Measurements from ENCODE around the gene KRTAP22-1. TPM values are rescaled to one million over a fixed set of nuclear protein-coding genes. Genes with fewer than 3 reads are reported as not detected.

The KRTAP22-1 gene
- not detected in 2 replicates for total RNA-seq

DNA sequence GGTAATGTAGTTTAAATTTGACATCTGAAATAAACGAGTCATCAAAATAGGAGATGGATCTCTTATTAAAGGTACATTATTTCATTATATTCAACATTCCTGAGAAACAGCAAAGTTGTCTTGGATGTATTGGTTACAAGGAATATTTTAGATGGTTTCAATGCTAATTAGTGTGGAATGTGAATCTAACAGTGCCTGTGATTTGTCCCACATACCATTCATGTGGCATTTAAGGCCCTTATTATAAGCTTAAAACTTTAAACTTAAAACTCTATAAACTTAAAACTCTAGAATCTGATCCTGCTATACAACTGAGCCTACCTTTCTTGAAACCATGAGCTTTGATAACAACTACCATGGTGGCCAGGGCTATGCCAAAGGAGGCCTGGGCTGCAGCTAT lies at the start of gene KRTAP22-1:
KRTAP22-1 (plus strand) TSS at position 301 of the 400 bp plus-strand sequence.
- intact Hi-C loops (cut with micrococcal nuclease), result no loop called here

DNA sequence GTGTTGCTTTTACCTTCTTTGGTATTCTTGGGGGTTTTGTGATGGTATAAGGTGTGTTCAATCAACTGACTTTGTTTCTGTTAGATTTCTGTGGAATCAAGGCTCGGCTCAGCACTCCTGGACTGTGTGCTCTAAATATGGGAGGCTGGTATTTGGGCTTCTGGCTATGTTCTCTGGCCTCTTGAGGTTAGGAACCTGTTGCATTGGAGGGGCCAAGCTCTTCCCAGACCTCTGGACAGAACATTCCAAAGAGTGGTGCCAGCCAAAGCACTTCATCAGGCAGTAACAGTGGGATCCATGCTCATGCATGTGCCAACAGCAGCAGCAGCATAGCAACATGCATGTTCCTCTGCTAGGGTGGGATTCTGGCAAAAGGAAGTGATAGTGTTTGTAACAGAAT lies 48.1 kb upstream of the KRTAP22-1 start:
- intact Hi-C loops (cut with micrococcal nuclease), result no loop called here

DNA sequence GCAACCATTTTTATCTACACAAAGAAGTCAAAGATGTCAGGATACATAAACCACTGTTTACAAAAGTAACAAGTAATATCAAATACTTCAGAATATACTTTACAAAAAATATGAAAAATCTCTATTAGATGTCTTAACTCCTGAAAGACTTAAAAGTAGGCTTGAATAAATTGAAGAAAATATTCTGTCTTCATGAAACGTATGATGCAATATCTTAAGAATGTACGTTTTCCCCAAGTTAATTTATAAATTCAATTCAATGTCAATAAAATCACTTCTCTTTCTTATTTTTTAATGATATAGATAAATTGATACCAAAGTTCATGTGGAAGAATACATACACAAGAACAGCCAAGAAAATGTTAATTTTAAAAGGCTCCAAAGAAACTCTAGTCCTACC lies 45.8 kb upstream of the KRTAP22-1 start:
- intact Hi-C loops (cut with micrococcal nuclease), result no loop called here

DNA sequence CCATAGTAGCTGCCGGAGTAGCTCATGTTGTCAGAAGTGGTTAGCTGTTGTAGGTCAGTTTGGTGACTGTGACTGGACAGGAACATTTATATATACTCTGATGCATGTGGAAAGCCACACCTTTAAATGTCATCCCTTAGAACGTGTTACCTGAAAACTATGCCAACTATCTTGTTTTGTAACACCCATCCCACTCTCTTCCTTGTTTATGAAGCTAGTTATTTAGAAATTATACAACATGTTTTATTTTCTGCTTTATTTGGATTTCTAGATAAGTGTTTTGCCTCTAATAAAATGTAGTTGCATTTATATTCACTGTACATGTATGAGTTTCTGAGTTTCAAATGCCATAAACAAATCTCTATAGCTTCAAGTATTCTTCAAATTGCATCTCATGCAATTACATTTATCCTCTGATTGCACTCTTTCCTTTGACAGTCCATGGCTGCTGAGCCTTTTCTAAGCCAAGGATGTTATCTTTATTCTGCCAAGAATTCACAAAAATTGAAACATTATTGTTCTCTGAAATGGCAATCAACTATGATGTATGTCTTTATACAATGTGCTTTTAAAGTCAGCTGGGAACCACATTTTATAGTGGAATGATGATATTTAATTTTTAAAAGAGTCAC lies 39.5 kb upstream of the KRTAP22-1 start, which contains the start of gene KRTAP19-7:
KRTAP19-7 (minus strand) TSS at position 51 of the 632 bp plus-strand sequence; CDS start at position 26, 25 bp downstream.
- intact Hi-C loops (cut with micrococcal nuclease), result no loop called here

DNA sequence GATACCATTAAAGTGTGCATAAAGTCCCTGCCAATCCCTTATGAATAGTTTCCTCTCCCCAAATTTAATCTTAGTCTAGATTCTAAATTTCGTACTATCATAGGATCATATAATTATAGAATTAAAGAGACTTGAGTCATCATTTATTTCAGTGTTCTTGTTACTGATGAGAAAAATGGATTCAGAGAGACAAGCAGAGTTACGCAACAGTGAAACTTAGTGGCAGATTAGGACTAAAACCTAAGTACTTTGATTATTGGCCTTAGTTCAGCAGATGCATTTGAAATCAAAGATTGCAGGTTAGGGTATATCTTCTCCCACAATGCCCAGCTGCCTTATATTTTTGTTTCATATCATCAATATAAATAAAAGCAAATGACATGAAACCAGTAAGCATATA lies 38.9 kb upstream of the KRTAP22-1 start:
- intact Hi-C loops (cut with micrococcal nuclease), result no loop called here

DNA sequence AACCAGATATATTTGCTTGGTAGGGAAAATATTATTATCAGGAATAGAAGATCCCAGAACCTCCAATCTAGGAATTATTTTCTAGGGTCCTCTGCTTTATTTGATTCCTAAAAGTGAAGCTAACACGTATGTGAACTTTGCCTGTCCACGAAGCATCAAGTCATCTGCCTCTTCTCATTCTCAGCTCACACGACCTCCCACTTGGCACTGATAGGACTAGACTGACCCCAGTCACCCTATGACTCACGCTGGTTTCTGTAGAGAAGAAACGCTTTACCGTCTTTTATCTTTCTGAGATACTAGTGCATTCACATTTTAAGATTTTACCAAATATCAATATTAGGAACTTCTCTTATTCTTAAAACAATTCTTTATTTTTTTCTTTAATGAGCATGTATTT lies 37.8 kb upstream of the KRTAP22-1 start:
- intact Hi-C loops (cut with micrococcal nuclease), result no loop called here

DNA sequence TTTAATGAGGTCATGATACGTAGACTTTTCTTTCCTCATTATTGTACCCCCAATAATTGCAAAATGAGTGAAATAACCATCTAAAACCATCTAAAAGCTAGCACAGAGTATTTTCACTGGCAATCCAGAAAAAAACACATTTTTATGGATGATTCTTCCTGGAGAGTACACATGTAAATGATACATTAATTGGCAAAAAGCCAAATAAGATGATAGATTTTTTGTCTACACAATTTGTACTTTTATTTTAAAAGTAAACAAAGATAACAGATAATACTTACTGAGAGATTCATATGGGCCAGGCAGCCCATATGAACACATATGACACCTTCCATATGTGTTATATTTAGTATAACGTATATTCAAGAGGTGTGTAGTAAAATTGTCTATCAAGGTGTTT lies 37.3 kb upstream of the KRTAP22-1 start:
- intact Hi-C loops (cut with micrococcal nuclease), result no loop called here

DNA sequence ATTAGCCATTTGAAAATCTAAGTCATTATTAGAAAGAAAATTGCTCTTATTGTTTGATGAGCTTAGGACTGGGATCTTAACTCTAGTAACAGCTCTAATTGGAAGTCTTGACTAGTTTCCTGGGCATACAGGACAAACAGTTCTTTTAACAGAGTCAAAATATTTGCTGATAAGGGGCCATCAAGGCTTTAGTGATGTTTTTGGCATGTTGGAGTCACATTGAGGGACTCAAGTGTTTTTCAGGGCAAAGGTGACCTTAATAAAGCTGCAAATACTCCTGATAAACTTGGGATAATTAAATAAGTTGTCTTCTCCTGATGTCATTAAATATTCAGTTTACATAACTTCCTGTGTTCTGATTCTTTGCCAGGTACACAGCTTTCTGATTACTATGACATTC lies 33.3 kb upstream of the KRTAP22-1 start:
- intact Hi-C loops (cut with micrococcal nuclease), result no loop called here

DNA sequence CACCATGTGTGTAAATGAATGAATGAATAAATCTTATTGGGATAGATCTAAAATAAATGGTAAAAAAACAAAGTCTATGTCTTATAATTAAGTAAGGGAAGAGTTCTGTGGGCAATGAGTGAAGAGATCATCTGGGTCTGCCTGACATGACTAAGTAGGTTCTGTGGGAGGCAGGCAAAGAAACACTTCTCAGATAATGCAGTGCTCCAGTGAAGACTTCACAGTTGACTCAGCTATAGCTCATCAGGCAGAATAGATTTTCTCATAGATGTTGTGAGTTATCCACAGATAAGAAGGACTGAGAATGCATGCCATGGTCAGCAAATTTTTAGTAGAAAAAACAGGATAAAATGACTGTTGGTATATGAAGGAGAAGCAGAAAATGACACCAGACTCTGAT lies 23.1 kb upstream of the KRTAP22-1 start:
- intact Hi-C loops (cut with micrococcal nuclease), result no loop called here

DNA sequence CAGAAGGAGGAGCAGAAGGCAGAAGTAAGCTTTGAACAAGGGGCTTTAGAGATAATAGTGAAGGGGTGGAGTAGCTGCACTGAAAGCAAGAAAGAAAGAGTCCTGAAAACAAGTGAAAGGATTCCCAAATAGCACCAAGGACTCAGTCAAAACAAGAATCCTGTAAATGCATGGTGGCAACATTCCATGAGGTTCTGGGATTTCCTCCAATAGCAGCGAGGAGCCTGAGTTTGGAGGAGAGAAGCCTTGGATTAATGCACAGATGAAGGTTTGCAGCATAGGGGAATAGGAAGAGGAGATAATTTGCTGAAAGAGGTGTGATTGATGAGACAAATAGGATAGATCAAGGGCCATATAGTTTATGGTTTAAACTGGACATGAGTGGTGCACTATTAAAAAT lies 21.5 kb upstream of the KRTAP22-1 start:
- intact Hi-C loops (cut with micrococcal nuclease), result no loop called here

DNA sequence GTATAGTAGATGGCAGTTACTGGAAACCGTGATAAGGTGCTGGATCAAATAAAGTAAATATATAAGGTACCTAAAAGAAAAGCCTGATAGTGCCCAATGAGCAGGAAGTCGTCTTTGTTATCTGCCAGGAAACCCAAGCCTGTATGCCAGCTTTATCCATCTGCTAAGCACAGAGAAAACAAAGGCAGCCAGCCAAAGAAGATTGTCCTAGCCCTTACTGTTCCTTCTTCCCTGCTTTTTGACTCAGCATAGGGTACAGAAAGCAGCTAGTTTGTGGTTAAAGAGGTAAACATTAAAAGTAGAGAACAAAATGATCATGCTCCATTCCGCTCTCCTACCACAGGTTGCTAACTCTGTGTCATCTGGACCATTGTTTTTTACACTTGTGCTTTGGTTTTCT lies 20.8 kb upstream of the KRTAP22-1 start:
- intact Hi-C loops (cut with micrococcal nuclease), result no loop called here

DNA sequence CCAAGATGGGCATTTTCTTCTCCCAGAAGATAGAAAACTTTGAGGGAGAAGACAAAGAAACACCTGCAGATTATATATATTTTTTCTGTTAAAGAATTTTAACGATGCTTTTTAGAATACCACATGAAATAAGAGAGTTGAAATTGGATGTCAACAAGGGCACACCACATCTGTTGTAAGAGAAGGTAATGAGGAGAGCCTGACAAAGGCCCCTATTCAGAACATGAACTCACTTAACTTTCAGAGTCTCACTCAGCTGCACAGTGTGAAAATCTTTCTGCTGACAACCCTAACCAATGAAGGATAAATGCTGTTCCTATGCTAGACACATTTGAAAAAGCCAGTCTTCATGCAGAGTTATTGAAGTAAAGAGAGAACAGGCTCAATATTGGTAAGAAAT lies 18.0 kb upstream of the KRTAP22-1 start:
- intact Hi-C loops (cut with micrococcal nuclease), result no loop called here

DNA sequence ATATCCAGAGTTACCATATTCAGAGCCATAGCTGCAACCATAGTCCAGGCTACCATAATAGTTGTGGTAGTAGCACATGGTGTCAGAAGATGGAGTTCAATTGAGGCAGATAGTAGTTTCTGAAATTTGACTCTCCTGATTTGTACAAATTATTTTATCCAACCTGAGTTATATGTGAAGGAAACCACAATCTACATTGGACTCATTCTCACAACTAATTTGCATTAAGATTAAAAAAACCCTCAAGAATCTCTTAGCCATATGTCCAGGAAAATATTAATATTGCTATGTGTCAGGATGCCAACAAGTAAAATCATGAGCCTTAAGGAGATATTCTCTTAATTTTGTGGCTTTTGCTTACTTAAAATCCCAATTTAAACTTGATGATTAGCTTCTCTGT lies 10.6 kb upstream of the KRTAP22-1 start, which contains the start of gene KRTAP22-2:
KRTAP22-2 (minus strand) TSS at position 101 of the 400 bp plus-strand sequence.
- intact Hi-C loops (cut with micrococcal nuclease), result no loop called here

DNA sequence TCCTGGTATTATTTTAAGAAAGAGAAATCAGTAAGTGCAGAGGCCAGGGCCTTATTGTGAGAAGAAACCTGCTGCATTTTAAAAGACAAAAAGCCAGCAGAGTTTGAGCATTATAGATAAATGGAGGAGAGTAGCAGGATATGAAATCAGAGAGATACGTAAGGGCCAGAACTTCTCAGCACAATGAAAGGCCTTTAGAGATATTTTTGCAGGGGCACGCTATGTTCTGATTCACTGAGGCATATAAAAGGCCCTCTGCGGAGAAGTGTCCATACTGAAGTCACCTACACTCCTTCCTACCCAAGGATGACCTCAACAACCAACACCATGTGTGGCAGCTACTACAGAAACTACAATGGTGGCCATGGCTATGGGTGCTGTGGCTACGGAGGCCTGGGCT lies 8.7 kb upstream of the KRTAP22-1 start, which contains the start of gene KRTAP6-3:
KRTAP6-3 (plus strand) TSS at position 301 of the 400 bp plus-strand sequence; CDS start at position 307, 6 bp downstream.
- intact Hi-C loops (cut with micrococcal nuclease), result no loop called here

DNA sequence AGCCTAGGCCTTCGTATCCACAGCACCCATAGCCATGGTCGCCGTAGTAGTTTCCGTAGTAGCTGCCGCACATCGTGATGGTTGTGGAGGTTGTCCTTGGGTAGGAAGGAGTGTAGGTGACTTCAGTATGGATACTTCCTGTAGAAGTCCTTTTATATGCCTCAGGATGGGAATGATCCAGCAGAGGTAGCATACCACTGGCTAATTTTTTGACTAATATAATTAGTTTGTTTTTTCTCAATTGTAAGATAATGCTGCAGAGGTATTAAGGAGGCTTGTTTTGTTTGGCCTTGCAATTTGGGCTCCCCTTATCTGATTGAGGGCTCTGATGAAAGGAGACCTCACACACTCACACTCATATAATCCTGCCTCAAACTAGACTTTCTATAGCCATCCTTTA lies 2.1 kb upstream of the KRTAP22-1 start, which contains the start of gene KRTAP6-2:
KRTAP6-2 (minus strand) TSS at position 101 of the 400 bp plus-strand sequence; CDS start at position 73, 28 bp downstream.
- intact Hi-C loops (cut with micrococcal nuclease), result no loop called here

DNA sequence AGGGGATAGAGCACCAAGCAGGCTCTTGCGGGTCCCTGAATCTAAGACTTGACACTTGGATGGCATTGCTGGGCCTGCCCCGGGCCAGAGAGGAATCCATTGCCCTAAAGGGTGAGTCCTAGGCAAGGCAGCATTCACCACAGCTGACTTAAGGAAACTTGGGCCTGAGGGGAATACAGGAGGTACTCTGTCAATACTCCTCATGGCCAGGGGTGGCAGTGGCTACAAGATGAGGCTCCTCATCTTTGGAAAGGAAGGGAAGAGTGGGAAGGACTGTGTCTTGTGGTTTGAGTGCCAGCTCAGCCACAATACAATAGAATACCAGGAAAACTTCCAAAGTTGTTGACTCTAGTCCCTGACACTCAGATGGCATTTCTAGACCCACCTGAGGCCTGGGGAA lies 5.1 kb downstream of the KRTAP22-1 start:
- intact Hi-C loops (cut with micrococcal nuclease), result no loop called here

DNA sequence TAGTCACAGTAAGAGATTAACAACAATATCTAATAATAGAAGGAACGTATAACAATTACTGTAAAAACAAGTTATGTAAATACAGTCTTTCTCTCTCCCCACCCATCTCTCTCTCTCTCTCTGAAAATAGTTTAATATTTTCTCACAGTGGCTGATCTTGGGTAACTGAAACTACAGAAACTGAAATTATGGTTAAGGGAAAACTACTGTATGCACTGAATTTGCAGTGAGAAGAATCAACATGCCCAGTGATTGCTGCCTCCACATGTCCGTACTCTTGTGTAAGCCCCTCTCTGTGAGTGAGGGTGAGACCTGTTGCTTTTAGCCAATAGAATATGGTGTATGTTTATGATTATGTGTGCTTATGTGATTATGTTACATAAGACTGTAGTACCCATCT lies 11.2 kb downstream of the KRTAP22-1 start:
- intact Hi-C loops (cut with micrococcal nuclease), result no loop called here

DNA sequence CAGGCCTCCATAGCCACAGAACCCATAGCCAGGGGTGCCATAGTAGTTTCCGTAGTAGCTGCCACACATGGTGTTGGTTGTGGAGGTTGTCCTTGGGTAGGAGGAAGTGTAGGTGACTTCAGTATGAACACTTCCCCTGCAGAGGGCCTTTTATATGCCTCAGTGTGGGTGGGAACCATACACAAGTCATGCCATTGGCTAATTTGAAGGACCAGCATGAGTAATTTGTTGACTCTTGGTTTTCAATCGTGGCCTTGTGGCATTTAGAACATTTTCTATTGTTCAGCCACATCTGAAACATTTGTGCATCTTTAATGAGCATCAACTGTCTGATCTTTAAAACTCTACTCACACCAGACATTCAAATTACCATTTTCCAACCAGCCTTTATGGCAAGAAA lies 12.9 kb downstream of the KRTAP22-1 start, which contains the start of gene KRTAP6-1:
KRTAP6-1 (minus strand) TSS at position 95 of the 400 bp plus-strand sequence; CDS start at position 69, 26 bp downstream.
- intact Hi-C loops (cut with micrococcal nuclease), result no loop called here

DNA sequence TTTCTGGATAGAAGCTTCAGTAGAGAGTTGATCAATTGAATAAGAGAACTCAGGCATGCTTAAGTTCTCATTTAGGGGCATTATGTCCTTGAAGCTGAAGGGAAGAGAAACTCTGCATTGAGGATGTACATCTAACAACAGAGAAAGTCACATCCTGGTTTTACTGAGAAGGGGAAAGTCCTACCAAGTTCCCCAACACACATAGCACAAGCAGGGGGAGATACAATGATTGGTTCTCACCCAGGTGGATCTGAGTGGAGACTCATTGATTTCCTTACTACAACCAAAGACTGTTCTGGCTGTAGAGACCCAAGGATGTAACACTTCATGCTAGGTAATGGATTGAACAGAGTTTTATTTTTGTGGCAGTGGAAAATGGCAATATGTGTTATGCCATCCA lies 14.3 kb downstream of the KRTAP22-1 start:
- intact Hi-C loops (cut with micrococcal nuclease), result no loop called here

DNA sequence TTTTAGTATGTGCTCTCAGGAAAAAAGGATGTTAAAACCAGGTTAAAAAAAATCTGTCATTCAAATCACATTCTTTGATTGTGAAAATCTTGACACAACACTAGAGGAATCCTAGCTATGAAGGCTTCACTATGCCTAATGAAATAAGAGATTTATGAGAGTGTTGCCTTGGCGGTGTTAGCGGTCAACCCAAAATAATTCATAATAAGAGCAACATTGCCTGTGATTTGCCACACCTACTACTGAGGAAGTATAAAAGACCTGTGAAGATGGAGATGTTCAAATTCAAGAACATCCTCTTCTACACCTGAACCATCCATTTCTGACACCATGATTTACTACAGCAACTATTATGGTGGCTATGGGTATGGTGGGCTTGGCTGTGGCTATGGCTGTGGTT lies 15.2 kb downstream of the KRTAP22-1 start, which contains the start of gene KRTAP20-1:
KRTAP20-1 (plus strand) TSS at position 301 of the 400 bp plus-strand sequence; CDS start at position 331, 30 bp downstream.
- intact Hi-C loops (cut with micrococcal nuclease), result no loop called here

DNA sequence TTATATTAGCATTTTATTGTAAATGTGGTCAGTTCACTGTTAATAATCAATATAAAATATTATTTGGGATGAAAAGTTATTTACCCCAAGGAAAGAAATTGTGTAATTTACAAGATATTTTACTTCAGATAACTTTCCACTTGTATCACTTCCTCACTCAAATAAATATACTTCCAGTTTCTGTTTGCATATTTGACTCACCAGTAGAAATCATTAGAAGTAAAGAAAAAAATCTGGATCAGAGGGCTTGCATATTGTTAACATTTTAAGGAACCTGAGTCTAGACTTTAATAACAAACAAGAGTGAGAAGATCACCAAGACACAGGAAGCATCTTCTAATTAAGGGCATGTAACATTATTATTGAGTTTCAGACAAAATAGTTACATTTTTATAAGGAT lies 19.2 kb downstream of the KRTAP22-1 start:
- intact Hi-C loops (cut with micrococcal nuclease), result no loop called here

DNA sequence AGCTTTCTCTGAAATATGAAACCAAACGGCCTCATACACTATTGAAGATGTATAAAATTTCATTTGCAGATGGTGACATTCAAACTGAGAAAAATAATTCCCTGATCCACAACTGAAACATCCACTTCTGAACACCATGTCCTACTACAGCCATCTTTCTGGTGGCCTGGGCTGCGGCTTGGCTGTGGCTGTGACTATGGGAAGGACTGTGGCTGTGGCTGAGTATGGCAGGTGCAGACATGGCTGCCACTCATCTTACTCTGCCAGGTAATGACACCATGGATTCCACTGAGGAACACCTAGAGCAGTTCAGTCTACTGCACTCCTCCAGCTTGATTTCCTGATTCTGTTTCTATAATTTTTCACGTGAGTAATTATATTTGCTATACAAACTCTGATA lies 19.6 kb downstream of the KRTAP22-1 start, which contains the start of gene KRTAP20-4:
KRTAP20-4 (plus strand) TSS at position 106 of the 400 bp plus-strand sequence.
- intact Hi-C loops (cut with micrococcal nuclease), result no loop called here

DNA sequence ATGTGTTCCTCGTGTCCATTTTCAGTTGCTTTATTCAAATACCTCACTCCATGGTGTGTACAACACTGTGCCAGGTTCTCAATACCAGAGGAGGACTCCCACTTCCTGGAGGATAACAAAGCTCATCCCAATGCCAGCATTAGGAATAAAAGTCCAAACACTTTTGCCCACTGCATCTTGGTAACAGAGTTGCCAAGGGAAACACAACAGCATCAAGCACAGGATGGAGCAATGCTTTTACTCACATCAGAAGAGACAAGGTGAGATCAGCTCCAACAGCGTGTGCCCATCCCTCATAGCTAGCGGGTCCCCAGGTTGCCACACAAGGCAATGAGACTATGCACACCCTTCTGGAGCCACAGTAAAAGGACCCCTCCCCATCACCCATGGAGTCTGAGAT lies 22.5 kb downstream of the KRTAP22-1 start:
- intact Hi-C loops (cut with micrococcal nuclease), result no loop called here

Measured in T-helper 1 cell treated with Interleukin-12 subunit alpha and Interleukin-12 subunit beta and Interleukin-4 antibody, amounts not matched to agents 30 ng/mL and 1 ng/mL, for 36 hours (primary cell).